A549 treated with DMSO at 1 μM for 4 hours (cell line): ENCODE results near the gene VEGFB. TPM values are rescaled to one million over a fixed set of nuclear protein-coding genes. Genes with fewer than 3 reads are reported as not detected.

ENCODE experiments used
- total RNA-seq: library from RNA; stranded (reverse); fragments of 200-300 nt; extraction: Qiagen RNA extraction; gene quantifications from 5 replicates; pipeline ENCODE4 v1.2.3, GENCODE V29; 2022; ENCODE audit warnings: low read depth

Gene VEGFB
- total RNA-seq, 1 experiment from 2014 or later: 47.4 TPM

Other genes with a start within 250 kb of the VEGFB start
- gene OTUB1, start 248.1 kb upstream of the VEGFB start, total RNA-seq: 109 to 130 TPM (median 119 TPM) in 5 replicates
- gene FLRT1, start 198.7 kb upstream of the VEGFB start, total RNA-seq: 0.07 to 0.08 TPM (median 0.08 TPM) in 4 of 5 replicates, not detected in the other
- gene MACROD1, start 68.5 kb upstream of the VEGFB start, total RNA-seq: 9.1 to 15.9 TPM (median 14.1 TPM) in 5 replicates
- 253 to 292 TPM (median 270 TPM) in 5 replicates for gene STIP1, start 48.4 kb upstream of the VEGFB start, total RNA-seq
- 0.69 to 3.9 TPM (median 2.0 TPM) in 5 replicates for gene FERMT3, start 27.9 kb upstream of the VEGFB start, total RNA-seq
- gene TRPT1, start 8.4 kb upstream of the VEGFB start, total RNA-seq: 18.4 to 24.1 TPM (median 22.8 TPM) in 5 replicates
- 32.6 to 40.0 TPM (median 36.4 TPM) in 5 replicates for gene NUDT22, start 8.3 kb upstream of the VEGFB start, total RNA-seq
- gene DNAJC4, start 4.0 kb upstream of the VEGFB start, total RNA-seq: 19.9 to 23.1 TPM (median 20.7 TPM) in 5 replicates
- gene FKBP2, start 6.5 kb downstream of the VEGFB start, total RNA-seq: 113 to 138 TPM (median 124 TPM) in 5 replicates
- 234 to 382 TPM (median 354 TPM) in 5 replicates for gene PPP1R14B, start 12.4 kb downstream of the VEGFB start, total RNA-seq
- gene PLCB3, start 16.9 kb downstream of the VEGFB start, total RNA-seq: 13.3 to 24.6 TPM (median 20.3 TPM) in 5 replicates
- gene BAD, start 50.1 kb downstream of the VEGFB start, total RNA-seq: 86.0 to 99.6 TPM (median 94.5 TPM) in 5 replicates
- gene GPR137, start 51.3 kb downstream of the VEGFB start, total RNA-seq: 31.7 to 57.9 TPM (median 45.8 TPM) in 5 replicates
- 0.06 to 0.07 TPM in 2 of 5 replicates, not detected in the others for gene KCNK4, start 56.7 kb downstream of the VEGFB start, total RNA-seq
- gene CATSPERZ, start 65.8 kb downstream of the VEGFB start, total RNA-seq: 2.2 to 3.1 TPM (median 2.7 TPM) in 5 replicates
- 45.4 to 70.2 TPM (median 61.2 TPM) in 5 replicates for gene ESRRA, start 70.9 kb downstream of the VEGFB start, total RNA-seq
- 401 to 459 TPM (median 416 TPM) in 5 replicates for gene TRMT112, start 83.0 kb downstream of the VEGFB start, total RNA-seq
- 411 to 478 TPM (median 438 TPM) in 5 replicates for gene PRDX5, start 83.5 kb downstream of the VEGFB start, total RNA-seq
- 9.9 to 13.7 TPM (median 12.8 TPM) in 5 replicates for gene CCDC88B, start 105.6 kb downstream of the VEGFB start, total RNA-seq
- 51.6 to 71.2 TPM (median 63.1 TPM) in 5 replicates for gene RPS6KA4, start 124.6 kb downstream of the VEGFB start, total RNA-seq